Left ventricle myocardium inferior (tissue), 1 donor: Measurements from ENCODE around the gene TP63. TPM values are rescaled to one million over a fixed set of nuclear protein-coding genes. Genes with fewer than 3 reads are reported as not detected.
"Not testable (repeated sequence)": the region's sequence is repeated elsewhere in the genome, so short reads cannot be mapped to it uniquely, and the experiment has no call there.

ENCODE experiments used
- DNase-seq: peaks from one replicate; pipeline ENCODE4 v3.0.0-alpha.2; 2020
- H3K27ac ChIP-seq: fragments of 200-600 bp; replicated peaks from 2 replicates; pipeline ENCODE4 v1.8.0; 2021
- H3K27me3 ChIP-seq: fragments of 200-600 bp; 2 replicates; pipeline ENCODE4 v1.8.0; 2021; ENCODE audit warnings: low read depth
- H3K36me3 ChIP-seq: fragments of 200-600 bp; 2 replicates; pipeline ENCODE4 v1.8.0; 2021
- H3K4me1 ChIP-seq: fragments of 200-600 bp; 2 replicates; pipeline ENCODE4 v1.8.0; 2021
- H3K4me3 ChIP-seq: fragments of 200-600 bp; 2 replicates; pipeline ENCODE4 v1.8.0; 2021; ENCODE audit warnings: mild to moderate bottlenecking, moderate library complexity
- H3K9me3 ChIP-seq: fragments of 200-600 bp; replicated peaks from 2 replicates; pipeline ENCODE4 v1.8.0; 2021
- intact Hi-C: fragments of 100-400 bp; cut with micrococcal nuclease; formaldehyde crosslinking; loops from one replicate; pipeline ENCODE4 v1.11.0; 2022
- total RNA-seq: library from RNA; stranded (reverse); fragmentation: NEBNext Ultra II Directional; extraction: Animal tissue kit (Norgen Biotek cat#: 25700); gene quantifications from one replicate; pipeline ENCODE4 v1.2.1, GENCODE V29; 2021
- TF ChIP-seq, protein P1 (sequence below): fragments of 200-600 bp; IDR thresholded peaks from 2 replicates; pipeline ENCODE4 v1.8.0; 2021; ENCODE audit warnings: antibody characterized with exemption, mild to moderate bottlenecking, borderline replicate concordance
- donor health status: DM: no; HTN: yes; CAD: no; lungs with severe emphysema.

Gene TP63
- total RNA-seq, 1 donor from 2014 or later: 0.14 TPM

- no peak overlapping the region for H3K27ac ChIP-seq
- intact Hi-C loops: no loop called here
Measured at GRCh38 chr3:189646853-189647542, 15.8 kb downstream of the TP63 start.

GRCh38 chr3:189652042-189652441, 20.9 kb downstream of the TP63 start:
- TF ChIP-seq, protein P1, sequence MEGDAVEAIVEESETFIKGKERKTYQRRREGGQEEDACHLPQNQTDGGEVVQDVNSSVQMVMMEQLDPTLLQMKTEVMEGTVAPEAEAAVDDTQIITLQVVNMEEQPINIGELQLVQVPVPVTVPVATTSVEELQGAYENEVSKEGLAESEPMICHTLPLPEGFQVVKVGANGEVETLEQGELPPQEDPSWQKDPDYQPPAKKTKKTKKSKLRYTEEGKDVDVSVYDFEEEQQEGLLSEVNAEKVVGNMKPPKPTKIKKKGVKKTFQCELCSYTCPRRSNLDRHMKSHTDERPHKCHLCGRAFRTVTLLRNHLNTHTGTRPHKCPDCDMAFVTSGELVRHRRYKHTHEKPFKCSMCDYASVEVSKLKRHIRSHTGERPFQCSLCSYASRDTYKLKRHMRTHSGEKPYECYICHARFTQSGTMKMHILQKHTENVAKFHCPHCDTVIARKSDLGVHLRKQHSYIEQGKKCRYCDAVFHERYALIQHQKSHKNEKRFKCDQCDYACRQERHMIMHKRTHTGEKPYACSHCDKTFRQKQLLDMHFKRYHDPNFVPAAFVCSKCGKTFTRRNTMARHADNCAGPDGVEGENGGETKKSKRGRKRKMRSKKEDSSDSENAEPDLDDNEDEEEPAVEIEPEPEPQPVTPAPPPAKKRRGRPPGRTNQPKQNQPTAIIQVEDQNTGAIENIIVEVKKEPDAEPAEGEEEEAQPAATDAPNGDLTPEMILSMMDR: peak; percentile 33
- DNase-seq: no peak
- Histone ChIP-seq H3K4me3 (no peak overlapping the region), H3K9me3 (peaks cover 17% of the 10 kb centered on the region), H3K27me3 (no peaks in the 10 kb centered on the region), H3K36me3 (no peaks in the 10 kb centered on the region), H3K27ac (no peak overlapping the region), H3K4me1 (no peaks in the 10 kb centered on the region)
- intact Hi-C loops: no loop called here

More at GRCh38 chr3:189646853-189647542, 15.8 kb downstream of the TP63 start:
- DNase-seq: no peak
- no peak overlapping the region for H3K4me3 ChIP-seq
- no peaks in the 10 kb centered on the region for H3K36me3 ChIP-seq
- H3K4me1 ChIP-seq: no peaks in the 10 kb centered on the region
- TF ChIP-seq, protein P1: no peak
- H3K27me3 ChIP-seq: no peaks in the 10 kb centered on the region
- no peaks in the 10 kb centered on the region for H3K9me3 ChIP-seq

- H3K9me3 ChIP-seq: peaks cover 40% of the 10 kb centered on the region
- H3K36me3 ChIP-seq: no peaks in the 10 kb centered on the region
- no peak overlapping the region for H3K27ac ChIP-seq
- H3K27me3 ChIP-seq: no peaks in the 10 kb centered on the region
- DNase-seq: no peak
- H3K4me1 ChIP-seq: no peaks in the 10 kb centered on the region
- TF ChIP-seq, protein P1: no peak
- H3K4me3 ChIP-seq: no peak overlapping the region
- intact Hi-C loops: no loop called here
Measured at GRCh38 chr3:189655617-189656016, 24.4 kb downstream of the TP63 start.

DNA sequence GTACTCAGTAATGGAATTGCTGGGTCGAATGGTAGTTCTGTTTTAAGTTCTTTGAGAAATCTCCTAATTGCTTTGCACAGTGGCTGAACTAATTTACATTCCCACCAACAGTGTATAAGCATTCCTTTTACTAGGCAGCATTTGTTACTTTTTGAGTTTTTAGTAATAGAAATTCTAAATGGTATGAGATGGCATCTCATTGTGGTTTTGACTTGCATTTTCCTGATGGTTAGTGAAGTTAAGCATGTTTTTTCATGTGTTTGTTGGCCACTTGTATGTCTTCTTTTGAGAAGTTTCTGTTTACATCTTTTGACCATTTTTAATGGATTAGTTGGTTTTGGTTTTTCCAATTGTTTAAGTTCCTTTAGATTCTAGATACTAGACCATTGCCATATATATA, 28.4 kb downstream of the TP63 start:
- intact Hi-C loops: no loop called here
- H3K4me3 ChIP-seq: no peak overlapping the region
- peaks cover 40% of the 10 kb centered on the region for H3K9me3 ChIP-seq
- no peaks in the 10 kb centered on the region for H3K27me3 ChIP-seq
- TF ChIP-seq, protein P1: no peak
- no peak for DNase-seq
- H3K27ac ChIP-seq: no peak overlapping the region
- H3K4me1 ChIP-seq: no peaks in the 10 kb centered on the region
- no peaks in the 10 kb centered on the region for H3K36me3 ChIP-seq

DNA sequence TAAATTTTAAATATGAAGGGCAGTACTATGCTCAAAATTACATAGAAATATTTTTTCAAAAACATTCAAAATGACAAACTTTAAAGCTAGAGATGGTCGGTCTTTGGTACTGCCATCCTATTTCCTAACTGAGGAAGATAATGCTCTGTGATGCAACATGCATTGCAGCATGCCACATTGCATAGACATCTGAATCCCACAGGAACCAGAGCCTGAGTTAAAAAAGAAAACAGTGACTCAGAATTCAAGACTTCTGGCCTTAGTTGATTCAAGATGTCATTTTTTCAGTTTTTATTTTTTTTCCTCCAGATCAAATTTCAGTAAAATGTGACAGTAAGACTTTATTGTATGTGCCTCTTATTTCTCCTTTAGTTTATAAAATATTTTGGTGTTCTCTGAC, 33.1 kb downstream of the TP63 start:
- Histone ChIP-seq H3K4me1 (no peaks in the 10 kb centered on the region), H3K4me3 (no peak overlapping the region), H3K27me3 (no peaks in the 10 kb centered on the region), H3K9me3 (peaks cover under 1% of the 10 kb centered on the region), H3K27ac (no peak overlapping the region), H3K36me3 (no peaks in the 10 kb centered on the region)
- DNase-seq: no peak
- intact Hi-C loops: no loop called here
- TF ChIP-seq, protein P1: no peak

- DNase-seq, H3K4me1 ChIP-seq, H3K4me3 ChIP-seq, H3K36me3 ChIP-seq, intact Hi-C loops, H3K9me3 ChIP-seq, H3K27me3 ChIP-seq, H3K27ac ChIP-seq: not testable (repeated sequence)
Measured at GRCh38 chr3:189672346-189672745, 41.2 kb downstream of the TP63 start.
